ENCODE results near the gene RNF40.

- TF ChIP-seq CTCF (IDR thresholded peaks at IDR 0.05 in 8 of 11, conservative IDR thresholded peaks at IDR 0.05 in 3 of 11), result no peak
- TF ChIP-seq POLR2A (IDR thresholded peaks at IDR 0.05), result no peak
- no peak for TF ChIP-seq POLR2AphosphoS5 (IDR thresholded peaks at IDR 0.05)
These were observed 1.0 kb downstream of the RNF40 start for GRCh38 chr16:30762991-30763725.
